IMR-90 (cell line): Measurements from ENCODE around the gene SNX2. TPM values are rescaled to one million over a fixed set of nuclear protein-coding genes. Genes with fewer than 3 reads are reported as not detected.

Experiments used
- ATAC-seq: fragments of 200-7000 bp; cut with Tn5 transposase; 2 replicates; pipeline ENCODE4 v1.9.1; 2020; ENCODE audit warnings: low read depth, mild to moderate bottlenecking, moderate library complexity
- BruUV-seq: library from RNA; stranded (reverse); fragments of 400-500 nt; replicated peaks from 2 replicates; lab custom pipeline; 2021; lab: Mats Ljungman, UMichigan
- CTCF ChIA-PET: fragments of 300-600 bp; formaldehyde crosslinking; extraction: SDS; loops from one replicate; lab custom pipeline; 2021; ENCODE audit warnings: antibody characterized with exemption; lab: Yijun Ruan, JAX
- POLR2A ChIA-PET: fragments of 300-600 bp; sonication (Branson Sonifier 250); formaldehyde crosslinking; loops from one replicate; lab custom pipeline; 2022; ENCODE audit warnings: antibody characterized with exemption; ENCODE audit not compliant: unreplicated experiment; lab: Charles Lee
- DNase-seq: peaks from one replicate; pipeline ENCODE4 v3.0.0; 2013
- H2AFZ ChIP-seq: replicated peaks from 2 replicates; pipeline ENCODE3; 2013; ENCODE audit warnings: low read length, mild to moderate bottlenecking; ENCODE audit not compliant: poor library complexity
- H2AK5ac ChIP-seq: 2 replicates; pipeline ENCODE4 v1.6.1; 2013; ENCODE audit warnings: low read depth, low read length, inconsistent platforms
- H2AK9ac ChIP-seq: replicated peaks from 2 replicates; pipeline ENCODE3; 2013; ENCODE audit warnings: mild to moderate bottlenecking, low read depth, low read length, moderate library complexity; ENCODE audit not compliant: poor library complexity
- H2BK120ac ChIP-seq: 2 replicates; pipeline ENCODE4 v1.6.1; 2013; ENCODE audit warnings: low read depth, low read length, inconsistent platforms
- H2BK15ac ChIP-seq: 3 replicates; pipeline ENCODE4 v1.6.1; 2013; ENCODE audit warnings: low read depth, low read length, inconsistent platforms
- H2BK20ac ChIP-seq: 2 replicates; pipeline ENCODE4 v1.6.1; 2013; ENCODE audit warnings: low read depth, mild to moderate bottlenecking, inconsistent platforms, low read length, moderate library complexity
- H2BK5ac ChIP-seq: 2 replicates; pipeline ENCODE4 v1.6.1; 2013; ENCODE audit warnings: mild to moderate bottlenecking, low read depth, low read length, inconsistent platforms; ENCODE audit not compliant: poor library complexity, severe bottlenecking
- H3K14ac ChIP-seq: replicated peaks from 2 replicates; pipeline ENCODE4 v1.6.1; 2013; ENCODE audit warnings: low read depth, low read length, inconsistent platforms
- H3K18ac ChIP-seq: 2 replicates; pipeline ENCODE4 v1.6.1; 2013; ENCODE audit warnings: low read depth, low read length, control low read depth
- H3K23ac ChIP-seq: 2 replicates; pipeline ENCODE4 v1.6.1; 2013; ENCODE audit warnings: low read depth, low read length, inconsistent platforms
- H3K27ac ChIP-seq: 2 replicates; pipeline ENCODE4 v1.5.1; 2013; ENCODE audit warnings: mild to moderate bottlenecking, control low read depth, low read length; ENCODE audit not compliant: insufficient read depth
- H3K27me3 ChIP-seq: 2 replicates; pipeline ENCODE4 v1.6.1; 2013; ENCODE audit warnings: low read length; ENCODE audit not compliant: control insufficient read depth, insufficient read depth
- H3K36me3 ChIP-seq: 2 replicates; pipeline ENCODE4 v1.6.1; 2013; ENCODE audit warnings: low read length, mixed read lengths; ENCODE audit not compliant: control insufficient read depth, insufficient read depth
- H3K4ac ChIP-seq: 2 replicates; pipeline ENCODE4 v1.6.1; 2013; ENCODE audit warnings: low read depth, low read length, inconsistent platforms
- H3K4me1 ChIP-seq: 2 replicates; pipeline ENCODE4 v1.6.1; 2013; ENCODE audit warnings: low read length, mixed read lengths; ENCODE audit not compliant: control insufficient read depth, insufficient read depth
- H3K4me2 ChIP-seq: 2 replicates; pipeline ENCODE4 v1.6.1; 2013; ENCODE audit warnings: low read depth, mild to moderate bottlenecking, control low read depth, low read length, moderate library complexity
- H3K4me3 ChIP-seq: 2 replicates; pipeline ENCODE4 v1.5.1; 2013; ENCODE audit warnings: low read depth, mild to moderate bottlenecking, control low read depth, low read length, moderate library complexity; ENCODE audit not compliant: insufficient read depth
- H3K56ac ChIP-seq: 2 replicates; pipeline ENCODE4 v1.6.1; 2013; ENCODE audit warnings: low read length, inconsistent platforms; ENCODE audit not compliant: insufficient read depth; ENCODE audit errors: extremely low read depth
- H3K79me1 ChIP-seq, 2 experiments: 2 replicates each; pipeline ENCODE4 v1.6.1; 2013; ENCODE audit warnings: low read length in 2 of 2, inconsistent platforms in 1 of 2, low read depth in 1 of 2
- H3K9ac ChIP-seq: 2 replicates; pipeline ENCODE4 v1.6.1; 2013; ENCODE audit warnings: low read depth, low read length, control low read depth
- H3K9me1 ChIP-seq: 2 replicates; pipeline ENCODE4 v1.6.1; 2013; ENCODE audit warnings: low read length, inconsistent platforms; ENCODE audit not compliant: insufficient read depth
- H3K9me3 ChIP-seq: 2 replicates; pipeline ENCODE4 v1.6.1; 2013; ENCODE audit warnings: low read length; ENCODE audit not compliant: control insufficient read depth, insufficient read depth
- H4K20me1 ChIP-seq: 2 replicates; pipeline ENCODE4 v1.6.1; 2013; ENCODE audit warnings: low read length, inconsistent platforms; ENCODE audit not compliant: insufficient read depth
- H4K5ac ChIP-seq: 2 replicates; pipeline ENCODE4 v1.6.1; 2013; ENCODE audit warnings: mild to moderate bottlenecking, low read depth, low read length, control low read depth
- H4K8ac ChIP-seq, 2 experiments: 2 replicates each; pipeline ENCODE4 v1.6.1; 2013; ENCODE audit warnings: low read depth in 2 of 2, low read length in 2 of 2, control low read depth in 1 of 2, inconsistent platforms in 1 of 2
- H4K91ac ChIP-seq: 2 replicates; pipeline ENCODE4 v1.6.1; 2013; ENCODE audit warnings: low read depth, low read length, inconsistent platforms; ENCODE audit not compliant: insufficient read depth
- BHLHE40 ChIP-seq: fragments of 150-350 bp; IDR thresholded peaks from 2 replicates; pipeline ENCODE4 v1.6.1; 2016; ENCODE audit warnings: mild to moderate bottlenecking, low read depth, low read length
- CEBPB ChIP-seq: IDR thresholded peaks from 2 replicates; pipeline ENCODE4 v1.6.1; 2012; ENCODE audit warnings: low read depth, low read length, improper control_type of control experiment
- CHD1 ChIP-seq: IDR thresholded peaks from 2 replicates; pipeline ENCODE4 v1.6.1; 2012; ENCODE audit warnings: low read depth, low read length, improper control_type of control experiment
- FOS ChIP-seq: fragments of 150-350 bp; IDR thresholded peaks from 2 replicates; pipeline ENCODE4 v1.6.1; 2016; ENCODE audit warnings: low read depth, low read length
- MAZ ChIP-seq: IDR thresholded peaks from 2 replicates; pipeline ENCODE4 v1.6.1; 2012; ENCODE audit warnings: low read depth, mild to moderate bottlenecking, low read length, improper control_type of control experiment, moderate library complexity, borderline replicate concordance
- MXI1 ChIP-seq: IDR thresholded peaks from 2 replicates; pipeline ENCODE4 v1.6.1; 2012; ENCODE audit warnings: low read depth, mild to moderate bottlenecking, low read length, moderate library complexity, borderline replicate concordance
- NFE2L2 ChIP-seq: fragments of 150-350 bp; IDR thresholded peaks from 2 replicates; pipeline ENCODE4 v1.6.1; 2016; ENCODE audit warnings: low read depth, mild to moderate bottlenecking, low read length
- POLR2A ChIP-seq: IDR thresholded peaks from 2 replicates; pipeline ENCODE4 v1.6.1; 2012; ENCODE audit warnings: mild to moderate bottlenecking, low read depth, low read length
- RAD21 ChIP-seq: IDR thresholded peaks from 2 replicates; pipeline ENCODE4 v1.6.1; 2012; ENCODE audit warnings: low read length, improper control_type of control experiment
- RCOR1 ChIP-seq: IDR thresholded peaks from 2 replicates; pipeline ENCODE4 v1.6.1; 2012; ENCODE audit warnings: mild to moderate bottlenecking, low read length, improper control_type of control experiment; ENCODE audit not compliant: insufficient replicate concordance
- WGBS, 2 experiments: methylation state at CpG; one replicate each; pipeline versions ENCODE4 v1.1.5 to v1.1.7; 2013; ENCODE audit warnings: missing lambda C conversion rate in 2 of 2; ENCODE audit not compliant: insufficient read length in 1 of 2; ENCODE audit errors: extremely low coverage in 2 of 2; 5-methylcytosine and 5-hydroxymethylcytosine counted together
- dilution Hi-C: fragments of 300-500 bp; cut with HindIII; formaldehyde crosslinking; loops from one replicate; pipeline ENCODE4 v1.14.3; 2018; ENCODE audit warnings: low sequenced_read_pairs; ENCODE audit not compliant: unreplicated experiment
- in situ Hi-C: fragments of 300-500 bp; cut with MboI; formaldehyde crosslinking; loops from 3 replicates; pipeline ENCODE4 v1.14.3; 2019; ENCODE audit warnings: low sequenced_read_pairs, inconsistent platforms, mixed read lengths
- intact Hi-C: fragments of 100-400 bp; cut with micrococcal nuclease; formaldehyde crosslinking; loops from 2 replicates; pipeline ENCODE4 v1.10.0; 2022
- polyA plus RNA-seq, 3 experiments: library from polyadenylated mRNA; depleted of rRNA; stranded (reverse); fragments of >200 nt; gene quantifications; 2 replicates each; pipeline ENCODE4 v1.2.3, GENCODE V29; 2012; ENCODE audit warnings: low replicate concordance in 1 of 3
- total RNA-seq: library from RNA; depleted of rRNA; stranded (reverse); fragments of >200 nt; gene quantifications from 2 replicates; pipeline ENCODE4 v1.2.3, GENCODE V29; 2012
- TF ChIP-seq, protein P1 (sequence below): conservative IDR thresholded peaks from 2 replicates; pipeline ENCODE4 v1.5.1; 2012; ENCODE audit warnings: mild to moderate bottlenecking, low read depth, low read length, improper control_type of control experiment
- TF ChIP-seq, protein P2 (sequence below): fragments of 150-350 bp; IDR thresholded peaks from 2 replicates; pipeline ENCODE4 v1.6.1; 2016; ENCODE audit warnings: low read depth, mild to moderate bottlenecking, low read length, moderate library complexity, borderline replicate concordance

The SNX2 gene
- total and polyA plus RNA-seq, 2 of the 4 experiments (the other 2 are of a cell fraction) = 26.3 to 52.9 TPM

DNA sequence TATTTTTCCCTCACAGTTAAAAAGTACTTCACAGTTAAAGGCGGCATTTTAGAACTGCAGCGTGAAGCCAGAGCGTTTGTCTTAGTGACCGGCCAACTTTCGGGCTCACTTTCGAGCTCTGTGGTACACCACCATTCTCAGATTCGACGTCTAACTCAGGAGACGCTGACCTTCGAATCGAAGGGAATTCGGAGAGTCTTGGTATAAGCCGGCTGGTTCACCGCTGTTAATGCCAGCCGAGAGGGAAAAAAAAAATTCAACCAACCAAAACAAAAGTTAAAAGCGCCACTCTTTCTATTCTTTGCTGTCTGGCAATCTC, 70.0 kb downstream of the SNX2 start:
- peak overlapping the region; percentile 77 for H3K27ac ChIP-seq
- peaks cover 5% of the 10 kb centered on the region for H3K9me1 ChIP-seq
- H4K5ac ChIP-seq = peak overlapping the region; percentile 14
- H3K27me3 ChIP-seq = no peaks in the 10 kb centered on the region
- peak overlapping the region; percentile 62; the same call in 1 of the 2 replicates for H3K56ac ChIP-seq
- H2BK20ac ChIP-seq = no peak overlapping the region
- H3K9me3 ChIP-seq = no peaks in the 10 kb centered on the region
- peak overlapping the region; percentile 60 for H2BK5ac ChIP-seq
- ATAC-seq = no peak
- H2BK120ac ChIP-seq = peak overlapping the region; percentile 1; the same call in 1 of the 2 replicates
- peak overlapping the region; percentile 72 for H3K4me2 ChIP-seq
- H2BK15ac ChIP-seq = no peak overlapping the region
- no peak overlapping the region for H2AK5ac ChIP-seq
- no TSS peak for BruUV-seq
- peak overlapping the region; percentile 35 for H3K4ac ChIP-seq
- intact Hi-C loops (loop anchor here (10.0 kb wide), 2 partner anchors 140 to 330 kb away; no protein-coding TSS in a partner anchor), dilution Hi-C loops (no loop called here), in situ Hi-C loops (loop anchor here (10.0 kb wide), 1 partner anchor 310 kb away; no protein-coding TSS in a partner anchor)
- H3K4me3 ChIP-seq = peak overlapping the region; percentile 98
- ChIA-PET CTCF (interaction anchor here (0.6 to 0.9 kb wide), 2 partner anchors 39 to 80 kb away, joined by 3 read pairs; no protein-coding TSS in a partner anchor), POLR2A (interaction anchor here (0.6 to 0.7 kb wide), 2 partner anchors 578 to 690 kb away, joined by 3 read pairs; partner anchors contain the start of gene CEP120)
- H3K4me1 ChIP-seq = peaks cover 5% of the 10 kb centered on the region
- peak overlapping the region; percentile 77 for H2AFZ ChIP-seq
- peak overlapping the region; percentile 22 for H3K18ac ChIP-seq
- H3K23ac ChIP-seq = peak overlapping the region; percentile 9
- peak overlapping the region; percentile 72 for H3K14ac ChIP-seq
- H3K79me1 ChIP-seq = peaks cover 3 to 19% of the 10 kb centered on the region in 2 experiments; a peak in 3 of 4 replicates
- TF ChIP-seq POLR2A (no peak), BHLHE40 (no peak), MXI1 (no peak), NFE2L2 (no peak), RAD21 (no peak), CEBPB (no peak), CHD1 (no peak), MAZ (no peak), RCOR1 (no peak), FOS (no peak)
- TF ChIP-seq, protein P1, sequence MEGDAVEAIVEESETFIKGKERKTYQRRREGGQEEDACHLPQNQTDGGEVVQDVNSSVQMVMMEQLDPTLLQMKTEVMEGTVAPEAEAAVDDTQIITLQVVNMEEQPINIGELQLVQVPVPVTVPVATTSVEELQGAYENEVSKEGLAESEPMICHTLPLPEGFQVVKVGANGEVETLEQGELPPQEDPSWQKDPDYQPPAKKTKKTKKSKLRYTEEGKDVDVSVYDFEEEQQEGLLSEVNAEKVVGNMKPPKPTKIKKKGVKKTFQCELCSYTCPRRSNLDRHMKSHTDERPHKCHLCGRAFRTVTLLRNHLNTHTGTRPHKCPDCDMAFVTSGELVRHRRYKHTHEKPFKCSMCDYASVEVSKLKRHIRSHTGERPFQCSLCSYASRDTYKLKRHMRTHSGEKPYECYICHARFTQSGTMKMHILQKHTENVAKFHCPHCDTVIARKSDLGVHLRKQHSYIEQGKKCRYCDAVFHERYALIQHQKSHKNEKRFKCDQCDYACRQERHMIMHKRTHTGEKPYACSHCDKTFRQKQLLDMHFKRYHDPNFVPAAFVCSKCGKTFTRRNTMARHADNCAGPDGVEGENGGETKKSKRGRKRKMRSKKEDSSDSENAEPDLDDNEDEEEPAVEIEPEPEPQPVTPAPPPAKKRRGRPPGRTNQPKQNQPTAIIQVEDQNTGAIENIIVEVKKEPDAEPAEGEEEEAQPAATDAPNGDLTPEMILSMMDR = no peak
- TF ChIP-seq, protein P2, sequence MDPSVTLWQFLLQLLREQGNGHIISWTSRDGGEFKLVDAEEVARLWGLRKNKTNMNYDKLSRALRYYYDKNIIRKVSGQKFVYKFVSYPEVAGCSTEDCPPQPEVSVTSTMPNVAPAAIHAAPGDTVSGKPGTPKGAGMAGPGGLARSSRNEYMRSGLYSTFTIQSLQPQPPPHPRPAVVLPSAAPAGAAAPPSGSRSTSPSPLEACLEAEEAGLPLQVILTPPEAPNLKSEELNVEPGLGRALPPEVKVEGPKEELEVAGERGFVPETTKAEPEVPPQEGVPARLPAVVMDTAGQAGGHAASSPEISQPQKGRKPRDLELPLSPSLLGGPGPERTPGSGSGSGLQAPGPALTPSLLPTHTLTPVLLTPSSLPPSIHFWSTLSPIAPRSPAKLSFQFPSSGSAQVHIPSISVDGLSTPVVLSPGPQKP = no peak
- DNase-seq = peak; percentile 7
- 3% methylated on average over 6 of the region's 16 CpGs; no CpG with 5 or more reads in 1 of the 2 experiments for WGBS, 2 experiments
- H4K20me1 ChIP-seq = no peaks in the 10 kb centered on the region
- H3K36me3 ChIP-seq = no peaks in the 10 kb centered on the region
- H2AK9ac ChIP-seq = peak overlapping the region; percentile 47
- peak overlapping the region; percentile 50 for H3K9ac ChIP-seq
- peak overlapping the region; percentile 7; the same call in 1 of the 2 replicates for H4K91ac ChIP-seq
- peak overlapping the region; percentile 43 to 57 for H4K8ac ChIP-seq
